Peyer's patch (tissue), 4 donors: ENCODE results near the gene LYRM1. TPM values are rescaled to one million over a fixed set of nuclear protein-coding genes. Genes with fewer than 3 reads are reported as not detected.
A peak's percentile ranks its signal among the peaks of the same experiment; 100 is the strongest.

Experiments used
- DNase-seq, 3 donors: peaks; one replicate each; pipeline ENCODE4 v3.0.0-alpha.2; 2017 to 2019
- H3K27ac ChIP-seq, 4 donors: fragments of 200-600 bp; sonication (generic); one replicate each; pipeline ENCODE4 v1.5.1; 2016 to 2019
- H3K27me3 ChIP-seq, 2 donors: fragments of 200-600 bp; sonication (generic); one replicate each; pipeline ENCODE4 v1.5.1; 2019
- H3K36me3 ChIP-seq, 3 donors: fragments of 200-600 bp; sonication (generic); one replicate each; pipeline ENCODE4 v1.5.1; 2016 to 2019
- H3K4me1 ChIP-seq, 4 donors: fragments of 200-600 bp; sonication (generic); one replicate each; pipeline ENCODE4 v1.5.1; 2016 to 2019
- H3K4me3 ChIP-seq, 4 donors: fragments of 200-600 bp; sonication (generic); 1 replicate in 3 of 4; 2 replicates in 1 of 4; pipeline ENCODE4 v1.5.1; 2016 to 2019; ENCODE audit warnings: mild to moderate bottlenecking in 1 of 4
- H3K9me3 ChIP-seq, 4 donors: fragments of 200-600 bp; sonication (generic); one replicate each; pipeline ENCODE4 v1.5.1; 2016 to 2019; ENCODE audit warnings: mild to moderate bottlenecking in 1 of 4
- POLR2A ChIP-seq, 2 donors: fragments of 450-650 bp; IDR thresholded peaks; one replicate each; pipeline ENCODE4 v1.5.1; 2017; ENCODE audit warnings: antibody characterized with exemption in 2 of 2, mild to moderate bottlenecking in 2 of 2, moderate library complexity in 2 of 2
- total RNA-seq, 4 donors: library from RNA; depleted of rRNA; stranded (reverse); fragments of >200 nt; gene quantifications; one replicate each; pipeline ENCODE4 v1.1.0, GENCODE V29; 2016
- TF ChIP-seq, protein P1 (sequence below), 6 experiments: fragments of 450-650 bp in 4 of 6; fragments of 200-600 bp in 2 of 6; sonication (generic) in 1 of 6; IDR thresholded peaks; one replicate each; pipeline ENCODE4 v1.5.1; 2017 to 2019; ENCODE audit warnings: antibody characterized with exemption in 6 of 6, mild to moderate bottlenecking in 3 of 6, moderate library complexity in 1 of 6

The LYRM1 gene
- total RNA-seq, 4 donors from 2014 or later: 8.8 to 53.6 (median 13.2) TPM

DNA sequence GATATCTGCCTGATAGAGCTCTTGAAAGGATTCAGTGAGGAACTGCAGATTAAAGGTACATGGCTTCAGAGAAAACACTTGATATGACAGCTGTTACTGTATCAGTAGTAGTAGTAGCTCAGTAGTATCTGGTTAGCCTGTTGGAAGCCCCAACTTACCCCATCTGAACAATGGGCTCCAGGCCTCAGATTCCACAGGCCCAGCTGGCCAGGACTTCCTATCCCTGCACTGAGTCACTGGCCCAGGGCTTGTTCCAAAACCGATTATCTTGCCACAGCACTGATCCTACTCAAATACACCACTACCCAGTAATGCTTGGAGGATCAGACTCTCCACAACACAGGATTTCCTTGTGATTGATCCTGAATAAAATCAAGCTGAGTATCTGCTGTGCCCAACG lies 33.0 kb upstream of the LYRM1 start:
- Histone ChIP-seq H3K36me3 (no peaks in the 10 kb centered on the region), H3K9me3 (no peaks in the 10 kb centered on the region), H3K4me3 (no peak overlapping the region), H3K27me3 (no peaks in the 10 kb centered on the region), H3K4me1 (peaks cover 0 to 44% (median 0%) of the 10 kb centered on the region in 4 donors), H3K27ac (no peak overlapping the region)
- no peak for DNase-seq
- TF ChIP-seq POLR2A (IDR thresholded peaks at IDR 0.05): no peak
- TF ChIP-seq, protein P1, sequence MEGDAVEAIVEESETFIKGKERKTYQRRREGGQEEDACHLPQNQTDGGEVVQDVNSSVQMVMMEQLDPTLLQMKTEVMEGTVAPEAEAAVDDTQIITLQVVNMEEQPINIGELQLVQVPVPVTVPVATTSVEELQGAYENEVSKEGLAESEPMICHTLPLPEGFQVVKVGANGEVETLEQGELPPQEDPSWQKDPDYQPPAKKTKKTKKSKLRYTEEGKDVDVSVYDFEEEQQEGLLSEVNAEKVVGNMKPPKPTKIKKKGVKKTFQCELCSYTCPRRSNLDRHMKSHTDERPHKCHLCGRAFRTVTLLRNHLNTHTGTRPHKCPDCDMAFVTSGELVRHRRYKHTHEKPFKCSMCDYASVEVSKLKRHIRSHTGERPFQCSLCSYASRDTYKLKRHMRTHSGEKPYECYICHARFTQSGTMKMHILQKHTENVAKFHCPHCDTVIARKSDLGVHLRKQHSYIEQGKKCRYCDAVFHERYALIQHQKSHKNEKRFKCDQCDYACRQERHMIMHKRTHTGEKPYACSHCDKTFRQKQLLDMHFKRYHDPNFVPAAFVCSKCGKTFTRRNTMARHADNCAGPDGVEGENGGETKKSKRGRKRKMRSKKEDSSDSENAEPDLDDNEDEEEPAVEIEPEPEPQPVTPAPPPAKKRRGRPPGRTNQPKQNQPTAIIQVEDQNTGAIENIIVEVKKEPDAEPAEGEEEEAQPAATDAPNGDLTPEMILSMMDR (IDR thresholded peaks at IDR 0.05): no peak

DNA sequence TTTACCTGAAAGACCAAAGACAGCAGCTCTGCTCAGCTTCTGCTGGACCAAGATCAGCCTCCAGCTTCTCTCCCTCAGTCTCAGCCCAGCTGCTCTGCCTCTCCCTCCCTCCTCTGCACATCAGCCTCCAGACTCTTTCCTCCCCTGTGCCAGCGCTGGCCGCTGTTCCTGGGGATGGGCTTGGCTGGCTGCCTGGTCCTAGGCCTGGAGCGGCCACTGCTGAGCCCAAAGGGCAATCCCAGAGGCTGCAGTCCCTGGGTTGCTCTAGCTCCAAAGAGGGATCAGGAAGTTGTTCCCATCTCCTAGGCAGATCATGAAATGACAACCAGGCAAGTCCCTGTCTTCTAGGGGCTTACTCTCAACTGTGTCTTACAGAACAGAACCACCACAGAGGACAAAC lies 31.7 kb upstream of the LYRM1 start:
- peaks cover 0 to 44% (median 0%) of the 10 kb centered on the region in 4 donors for H3K4me1 ChIP-seq
- peak overlapping the region in 2 of 4 donors; percentile 52 to 53 for H3K27ac ChIP-seq
- no peaks in the 10 kb centered on the region for H3K36me3 ChIP-seq
- no peaks in the 10 kb centered on the region for H3K9me3 ChIP-seq
- no peaks in the 10 kb centered on the region for H3K27me3 ChIP-seq
- no peak overlapping the region for H3K4me3 ChIP-seq
- DNase-seq: peak; percentile 31 to 88 (median 86)
- no peak for TF ChIP-seq POLR2A (IDR thresholded peaks at IDR 0.05)
- TF ChIP-seq, protein P1 (IDR thresholded peaks at IDR 0.05): no peak

DNA sequence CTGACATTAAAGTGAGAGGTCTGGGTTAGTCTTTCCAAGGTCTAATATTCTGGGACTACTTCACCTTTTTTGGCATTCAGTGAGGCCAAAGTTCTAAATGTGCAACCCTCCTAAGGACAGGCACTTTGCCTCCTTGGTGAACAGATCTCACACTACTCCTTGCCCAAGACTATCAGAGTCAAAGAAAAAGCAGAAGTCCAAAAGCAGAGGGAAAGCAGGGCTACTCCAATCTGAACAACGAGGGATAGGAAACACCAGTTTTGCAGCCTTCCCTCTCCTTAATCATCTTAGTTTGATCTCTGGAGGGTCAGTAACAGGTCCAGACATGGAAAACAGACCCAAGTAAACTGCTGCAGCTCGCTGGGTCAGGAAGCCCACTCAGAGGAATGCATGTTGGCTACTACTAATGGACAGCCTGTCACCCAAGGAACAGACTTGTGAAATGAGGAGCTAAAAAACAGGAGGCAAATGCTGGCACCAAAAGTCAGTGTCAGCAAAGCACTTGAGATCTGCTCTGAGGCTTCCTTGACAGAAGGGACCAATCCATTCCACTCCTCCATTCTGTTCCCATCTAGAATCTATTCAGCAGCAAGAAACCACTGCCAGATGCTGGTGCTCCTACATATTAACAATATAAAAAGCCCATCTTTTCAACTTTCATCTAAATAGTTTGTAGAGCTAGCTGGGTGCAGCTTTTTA lies 30.3 kb upstream of the LYRM1 start:
- DNase-seq: no peak
- H3K4me3 ChIP-seq: no peak overlapping the region
- TF ChIP-seq, protein P1 (IDR thresholded peaks at IDR 0.05): no peak
- TF ChIP-seq POLR2A (IDR thresholded peaks at IDR 0.05): no peak
- H3K27me3 ChIP-seq: no peaks in the 10 kb centered on the region
- H3K9me3 ChIP-seq: no peaks in the 10 kb centered on the region
- no peaks in the 10 kb centered on the region for H3K36me3 ChIP-seq
- peak overlapping the region in 2 of 4 donors; percentile 9 to 53 for H3K27ac ChIP-seq
- peaks cover 0 to 44% (median 3%) of the 10 kb centered on the region in 4 donors for H3K4me1 ChIP-seq

DNA sequence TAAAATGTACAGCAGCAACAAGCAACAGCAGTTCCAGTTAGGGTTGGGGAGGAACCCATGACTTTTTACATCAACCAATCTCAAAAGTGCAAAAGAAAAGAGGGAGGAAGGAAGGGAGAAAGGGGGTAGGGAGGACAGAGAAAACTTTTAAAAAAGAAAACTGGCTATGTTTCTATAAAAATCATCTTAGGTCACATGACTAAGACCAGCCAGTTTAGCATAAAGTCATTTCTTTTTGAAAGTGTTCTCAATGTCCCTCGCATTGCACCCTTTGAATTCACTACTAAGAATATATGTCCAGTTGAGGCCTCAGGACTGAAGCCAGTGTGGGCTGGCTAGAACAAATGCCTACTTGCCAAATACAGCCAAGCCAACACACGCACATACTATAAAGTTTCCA lies 29.3 kb upstream of the LYRM1 start:
- H3K4me1 ChIP-seq: peaks cover 0 to 34% (median 3%) of the 10 kb centered on the region in 4 donors
- no peak for TF ChIP-seq POLR2A (IDR thresholded peaks at IDR 0.05)
- TF ChIP-seq, protein P1 (IDR thresholded peaks at IDR 0.05): no peak
- H3K27me3 ChIP-seq: no peaks in the 10 kb centered on the region
- H3K36me3 ChIP-seq: no peaks in the 10 kb centered on the region
- no peaks in the 10 kb centered on the region for H3K9me3 ChIP-seq
- DNase-seq: no peak
- no peak overlapping the region for H3K27ac ChIP-seq
- H3K4me3 ChIP-seq: no peak overlapping the region

DNA sequence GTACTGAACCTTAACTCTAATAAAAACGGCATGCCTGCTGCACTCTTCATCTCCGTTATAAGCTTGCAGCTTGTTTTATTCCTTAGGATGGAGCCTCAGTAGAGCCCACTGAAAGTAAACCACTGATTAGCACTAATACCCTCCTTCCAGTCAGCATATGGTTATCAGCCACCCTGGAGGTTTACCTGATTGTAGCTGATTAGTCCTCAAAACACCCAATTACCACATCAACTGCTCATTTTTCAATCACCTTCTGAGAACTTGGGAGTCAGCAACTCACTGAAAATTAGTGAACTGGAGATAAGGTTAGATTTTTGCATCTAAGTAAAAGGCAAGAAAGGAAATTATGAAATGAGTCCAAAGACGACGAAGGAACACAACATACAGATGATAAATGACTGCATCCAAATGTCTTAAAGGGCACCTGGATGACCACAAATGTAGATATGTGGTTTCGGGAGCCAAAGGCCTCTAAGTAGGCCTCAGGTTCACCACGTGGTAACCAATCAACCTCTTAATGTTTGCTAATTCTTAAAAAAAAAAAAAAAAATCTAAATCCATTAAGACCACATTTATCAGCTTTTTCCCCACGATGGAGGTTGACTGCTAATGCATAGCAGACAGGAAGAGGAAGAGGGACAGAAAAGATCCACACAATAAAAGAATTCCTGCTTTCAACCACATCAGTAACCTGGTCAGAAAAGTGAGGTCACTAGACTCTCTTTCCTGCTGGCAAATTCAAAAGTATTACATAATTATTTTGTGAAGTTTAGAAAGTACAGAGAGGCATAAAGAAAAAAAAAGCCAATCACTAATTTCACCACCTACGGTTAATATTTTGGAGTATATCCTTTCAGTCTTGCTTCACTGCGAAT lies 28.4 kb upstream of the LYRM1 start:
- no peaks in the 10 kb centered on the region for H3K27me3 ChIP-seq
- no peak overlapping the region for H3K4me3 ChIP-seq
- no peak for DNase-seq
- TF ChIP-seq POLR2A (IDR thresholded peaks at IDR 0.05): no peak
- TF ChIP-seq, protein P1 (IDR thresholded peaks at IDR 0.05): no peak
- no peaks in the 10 kb centered on the region for H3K9me3 ChIP-seq
- H3K27ac ChIP-seq: no peak overlapping the region
- peaks cover 0 to 27% (median 3%) of the 10 kb centered on the region in 4 donors for H3K4me1 ChIP-seq
- no peaks in the 10 kb centered on the region for H3K36me3 ChIP-seq
